Left cardiac atrium (tissue), 4 donors: Measurements from ENCODE around the gene GYS2. TPM values are rescaled to one million over a fixed set of nuclear protein-coding genes. Genes with fewer than 3 reads are reported as not detected.

Experiments used
- ATAC-seq, 2 donors: fragments of 200-7000 bp; cut with Tn5 transposase; one replicate each; pipeline ENCODE4 v1.9.1; 2020; ENCODE audit warnings: mild to moderate bottlenecking in 2 of 2, moderate library complexity in 2 of 2
- DNase-seq: peaks from one replicate; pipeline ENCODE4 v3.0.0-alpha.2; 2020
- intact Hi-C, 2 donors: fragments of 100-400 bp; cut with DNase I; formaldehyde crosslinking; loops; one replicate each; pipeline versions ENCODE4 v1.14.1 to v1.15.1; 2022 to 2023
- total RNA-seq, 2 donors: library from RNA; stranded (reverse); fragmentation: NEBNext Ultra II Directional; extraction: Animal tissue kit (Norgen Biotek cat#: 25700); gene quantifications; one replicate each; pipeline ENCODE4 v1.2.1, GENCODE V29; 2021
- donor health status: DM: no; HTN: yes; CAD: no.
- donor health status: DM: no; HTN: yes; CAD: no; lungs with severe emphysema.
- donor health status: DM: yes; HTN: yes; CAD: no.
- donor health status: Dilated cardiomyopathy.

GYS2 gene
- total RNA-seq, 2 donors from 2014 or later = 0.62 TPM; not detected in 1

GRCh38 chr12:21566223-21566906 is 38.3 kb downstream of the GYS2 start:
- intact Hi-C loops = no loop called here
- ATAC-seq (no peak), DNase-seq (no peak)

- ATAC-seq (no peak), DNase-seq (no peak)
- intact Hi-C loops = no loop called here
Observed at GRCh38 chr12:21562859-21563258, 41.8 kb downstream of the GYS2 start.

- ATAC-seq (no peak), DNase-seq (no peak)
- intact Hi-C loops = no loop called here
Observed at GRCh38 chr12:21561158-21561557, 43.5 kb downstream of the GYS2 start.

- intact Hi-C loops = no loop called here
- ATAC-seq (peak in 1 of 2 donors; percentile 31), DNase-seq (no peak)
Observed at GRCh38 chr12:21559855-21560569, 44.6 kb downstream of the GYS2 start.

- intact Hi-C loops = no loop called here
- ATAC-seq (no peak), DNase-seq (no peak)
Observed at GRCh38 chr12:21558100-21558679, 46.5 kb downstream of the GYS2 start.

- ATAC-seq = no peak
- intact Hi-C loops = no loop called here
- DNase-seq = no peak
Observed at GRCh38 chr12:21553329-21553675, 51.3 kb downstream of the GYS2 start.

GRCh38 chr12:21552635-21553328 is 51.9 kb downstream of the GYS2 start:
- ATAC-seq (no peak), DNase-seq (no peak)
- intact Hi-C loops = no loop called here

GRCh38 chr12:21551841-21552465 is 52.7 kb downstream of the GYS2 start:
- intact Hi-C loops = no loop called here
- DNase-seq (no peak), ATAC-seq (peak; percentile 80 to 88)

- DNase-seq (no peak), ATAC-seq (no peak)
- intact Hi-C loops = no loop called here
Observed at GRCh38 chr12:21547437-21547836, 57.2 kb downstream of the GYS2 start.

- no peak for ATAC-seq
- DNase-seq = no peak
- intact Hi-C loops = no loop called here
Observed at GRCh38 chr12:21546716-21547115, 57.9 kb downstream of the GYS2 start.

- DNase-seq = no peak
- intact Hi-C loops = no loop called here
- ATAC-seq = no peak
Observed at GRCh38 chr12:21545557-21545956, 59.1 kb downstream of the GYS2 start.

- no peak for ATAC-seq
- DNase-seq = no peak
- intact Hi-C loops = no loop called here
Observed at GRCh38 chr12:21543151-21543550, 61.5 kb downstream of the GYS2 start.

- ATAC-seq = no peak
- DNase-seq = no peak
- intact Hi-C loops = no loop called here
Observed at GRCh38 chr12:21542403-21542802, 62.2 kb downstream of the GYS2 start.

GRCh38 chr12:21541773-21542172 is 62.9 kb downstream of the GYS2 start:
- intact Hi-C loops = no loop called here

GRCh38 chr12:21539797-21540196 is 64.8 kb downstream of the GYS2 start:
- DNase-seq (no peak), ATAC-seq (no peak)
- intact Hi-C loops = no loop called here

More at GRCh38 chr12:21541773-21542172, 62.9 kb downstream of the GYS2 start:
- no peak for ATAC-seq
- DNase-seq = no peak

- DNase-seq = no peak
- ATAC-seq = no peak
- intact Hi-C loops = no loop called here
Observed at GRCh38 chr12:21538061-21538653, 66.5 kb downstream of the GYS2 start.

GRCh38 chr12:21529456-21529855 is 75.2 kb downstream of the GYS2 start:
- intact Hi-C loops = no loop called here
- no peak for ATAC-seq
- no peak for DNase-seq

- ATAC-seq = peak; percentile 57 to 58
- no peak for DNase-seq
- intact Hi-C loops = no loop called here
Observed at GRCh38 chr12:21528953-21529352, 75.7 kb downstream of the GYS2 start.

- peak; percentile 95 to 97 for ATAC-seq
- intact Hi-C loops = no loop called here
- DNase-seq = peak; percentile 63
Observed at GRCh38 chr12:21527451-21528180, 77.0 kb downstream of the GYS2 start.
